ENCODE data around the gene ACSBG1.

- TF ChIP-seq CTCF (conservative IDR thresholded peaks at IDR 0.05) (no peak), ZFX (IDR thresholded peaks at IDR 0.05) (no peak)
Measured at GRCh38 chr15:78251136-78251535, 16.8 kb upstream of the ACSBG1 start.
